GM12892 (cell line): ENCODE data around the gene KNTC1.

ENCODE experiments used
- POLR2A ChIP-seq: IDR thresholded peaks from 2 replicates; pipeline ENCODE4 v1.6.1; 2011; ENCODE audit warnings: low read depth, low read length, control low read depth
- POLR2AphosphoS5 ChIP-seq: IDR thresholded peaks from 2 replicates; pipeline ENCODE4 v1.6.1; 2011; ENCODE audit warnings: low read depth, low read length, control low read depth

DNA sequence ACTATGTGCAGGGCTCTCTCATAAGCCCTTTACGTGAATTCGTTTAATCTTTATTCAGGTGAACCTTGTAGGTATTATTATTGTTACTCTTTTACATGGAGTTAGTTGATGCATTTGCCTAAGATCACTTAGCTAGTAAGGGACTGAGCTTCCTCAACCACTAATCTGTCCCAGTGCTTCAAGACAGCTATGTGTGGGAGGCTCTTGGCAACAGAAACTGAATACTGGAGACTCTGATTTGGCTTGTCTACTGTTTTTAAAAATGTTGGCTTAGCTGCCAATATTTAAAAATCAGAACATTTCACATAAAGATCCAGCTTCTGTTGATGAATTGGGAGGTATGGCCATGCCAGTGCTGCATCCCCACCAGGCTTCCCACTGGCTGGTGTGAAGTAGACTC lies 6.8 kb downstream of the KNTC1 start:
- no peak for TF ChIP-seq POLR2AphosphoS5
- no peak for TF ChIP-seq POLR2A
